SK-N-SH (cell line): ENCODE measurements around the gene FLACC1. TPM values are rescaled to one million over a fixed set of nuclear protein-coding genes. Genes with fewer than 3 reads are reported as not detected.
A peak's percentile ranks its signal among the peaks of the same experiment; 100 is the strongest.

Source experiments
- CTCF ChIA-PET: fragments of 300-600, 350-600 bp; formaldehyde crosslinking; extraction: SDS; loops from one replicate; lab custom pipeline; 2021; lab: Yijun Ruan, JAX
- POLR2A ChIA-PET: fragments of 350-600 bp; sonication (Branson Sonifier 250); formaldehyde crosslinking; extraction: SDS; loops from one replicate; lab custom pipeline; 2020; ENCODE audit warnings: antibody characterized with exemption, inconsistent platforms; lab: Yijun Ruan, JAX
- DNase-seq: peaks from one replicate; pipeline ENCODE4 v3.0.0; 2012
- H2AFZ ChIP-seq: fragments of 200-600 bp; sonication (generic); 2 replicates; pipeline ENCODE4 v1.8.1; 2016; ENCODE audit warnings: antibody characterized with exemption, mild to moderate bottlenecking, low read depth
- H3F3A ChIP-seq: fragments of 200-600 bp; sonication (generic); replicated peaks from 2 replicates; pipeline ENCODE3; 2016; ENCODE audit warnings: antibody characterized with exemption, mild to moderate bottlenecking; ENCODE audit not compliant: insufficient read depth
- H3K27ac ChIP-seq, 2 experiments: fragments of 200-500 bp in 1 of 2; fragments of 200-600 bp in 1 of 2; sonication (Bioruptor generic) in 1 of 2; sonication (generic), shearing (Covaris generic) in 1 of 2; 2 replicates each; pipeline versions ENCODE4 v1.5.1 to v1.6.1; 2014 to 2016; ENCODE audit warnings: low read depth in 2 of 2, inconsistent platforms in 1 of 2, low read length in 1 of 2, mild to moderate bottlenecking in 1 of 2, mixed read lengths in 1 of 2
- H3K27me3 ChIP-seq: fragments of 200-600 bp; sonication (generic), shearing (Covaris generic); 2 replicates; pipeline ENCODE4 v1.6.1; 2016; ENCODE audit warnings: mixed run types; ENCODE audit not compliant: insufficient read depth
- H3K36me3 ChIP-seq, 2 experiments: fragments of 200-500 bp in 1 of 2; fragments of 200-600 bp in 1 of 2; sonication (Bioruptor generic) in 1 of 2; sonication (generic) in 1 of 2; replicated peaks in 1 of 2; 2 replicates each; pipeline versions ENCODE3 to v1.5.1; 2014 to 2016; ENCODE audit warnings: low read length in 1 of 2, mild to moderate bottlenecking in 1 of 2; ENCODE audit not compliant: insufficient read depth in 2 of 2, control insufficient read depth in 1 of 2
- H3K4me1 ChIP-seq, 2 experiments: fragments of 200-500 bp in 1 of 2; fragments of 200-600 bp in 1 of 2; sonication (Bioruptor generic) in 1 of 2; sonication (generic), shearing (Covaris generic) in 1 of 2; 2 replicates each; pipeline versions ENCODE4 v1.5.1 to v1.6.1; 2014 to 2016; ENCODE audit warnings: low read depth in 1 of 2, low read length in 1 of 2, mixed run types in 1 of 2; ENCODE audit not compliant: insufficient read depth in 2 of 2, control insufficient read depth in 1 of 2
- H3K4me2 ChIP-seq: fragments of 200-600 bp; sonication (generic), shearing (Covaris generic); 2 replicates; pipeline ENCODE4 v1.6.1; 2017; ENCODE audit warnings: mixed run types
- H3K4me3 ChIP-seq, 2 experiments: fragments of 200-500 bp in 1 of 2; fragments of 200-600 bp in 1 of 2; sonication (Bioruptor generic) in 1 of 2; sonication (generic), shearing (Covaris generic) in 1 of 2; 2 replicates each; pipeline versions ENCODE4 v1.5.1 to v1.8.1; 2014 to 2016; ENCODE audit warnings: low read depth in 2 of 2, inconsistent platforms in 1 of 2, low read length in 1 of 2, mild to moderate bottlenecking in 1 of 2, mixed read lengths in 1 of 2, moderate library complexity in 1 of 2
- H3K79me2 ChIP-seq: fragments of 200-600 bp; sonication (generic); 2 replicates; pipeline ENCODE4 v1.8.1; 2017; ENCODE audit warnings: mild to moderate bottlenecking; ENCODE audit not compliant: insufficient read depth
- H3K9ac ChIP-seq: fragments of 200-600 bp; sonication (generic); 2 replicates; pipeline ENCODE4 v1.6.1; 2017; ENCODE audit warnings: mixed run types
- H3K9me2 ChIP-seq: fragments of 200-600 bp; sonication (generic); 2 replicates; pipeline ENCODE4 v1.6.1; 2017; ENCODE audit warnings: mixed run types
- H3K9me3 ChIP-seq: fragments of 200-600 bp; sonication (generic); 2 replicates; pipeline ENCODE4 v1.6.1; 2017; ENCODE audit warnings: mixed run types, mild to moderate bottlenecking, moderate library complexity
- H4K20me1 ChIP-seq: fragments of 200-600 bp; sonication (generic); 2 replicates; pipeline ENCODE4 v1.6.1; 2017; ENCODE audit warnings: mild to moderate bottlenecking, mixed run types; ENCODE audit not compliant: insufficient read depth
- CHD2 ChIP-seq: fragments of 150-350 bp; IDR thresholded peaks from 2 replicates; pipeline ENCODE4 v1.6.1; 2018; ENCODE audit warnings: low read length; ENCODE audit not compliant: partially characterized antibody
- EP300 ChIP-seq, 2 experiments: IDR thresholded peaks; 2 replicates each; pipeline versions ENCODE4 v1.4.0 to v1.6.1; 2012; ENCODE audit warnings: borderline replicate concordance in 1 of 2, low read depth in 1 of 2, low read length in 1 of 2
- FOXJ3 ChIP-seq: sonication (generic); formaldehyde crosslinking; IDR thresholded peaks from 2 replicates; pipeline ENCODE4 v1.5.1; 2020; ENCODE audit warnings: mild to moderate bottlenecking, missing genetic modification reagents
- FOXM1 ChIP-seq: IDR thresholded peaks from 2 replicates; pipeline ENCODE4 v1.4.0; 2012; ENCODE audit warnings: low read depth, mild to moderate bottlenecking
- GABPA ChIP-seq: IDR thresholded peaks from 2 replicates; pipeline ENCODE4 v1.4.0; 2012; ENCODE audit warnings: low read depth, mild to moderate bottlenecking
- MEF2A ChIP-seq: IDR thresholded peaks from 2 replicates; pipeline ENCODE4 v1.4.0; 2012; ENCODE audit warnings: low read depth, borderline replicate concordance
- RAD21 ChIP-seq: IDR thresholded peaks from 2 replicates; pipeline ENCODE4 v1.6.1; 2012; ENCODE audit warnings: mild to moderate bottlenecking, low read length
- RFX5 ChIP-seq: IDR thresholded peaks from 2 replicates; pipeline ENCODE4 v1.6.1; 2012; ENCODE audit warnings: mild to moderate bottlenecking, improper control_type of control experiment, low read length
- SMC3 ChIP-seq: IDR thresholded peaks from 2 replicates; pipeline ENCODE4 v1.6.1; 2012; ENCODE audit warnings: low read depth, low read length, improper control_type of control experiment
- TCF12 ChIP-seq: IDR thresholded peaks from 2 replicates; pipeline ENCODE4 v1.4.0; 2012
- WGBS: methylation state at CpG from one replicate; pipeline ENCODE4 v1.1.6; 2017; ENCODE audit warnings: low lambda C conversion rate; 5-methylcytosine and 5-hydroxymethylcytosine counted together
- polyA plus RNA-seq, 3 experiments: library from polyadenylated mRNA; depleted of rRNA; stranded (reverse); fragments of >200 nt; gene quantifications; 2 replicates each; pipeline ENCODE4 v1.2.3, GENCODE V29; 2012
- TF ChIP-seq, protein P1 (sequence below): fragments of 200-600 bp; sonication (generic); IDR thresholded peaks from 2 replicates; pipeline ENCODE4 v1.6.1; 2017; ENCODE audit warnings: antibody characterized with exemption, mild to moderate bottlenecking, moderate library complexity
- TF ChIP-seq, protein P2 (sequence below): fragments of 150-350 bp; IDR thresholded peaks from 2 replicates; pipeline ENCODE4 v1.6.1; 2017; ENCODE audit warnings: antibody characterized with exemption, low read length, low read depth, borderline replicate concordance

Gene FLACC1
- polyA plus RNA-seq, 1 of the 3 experiments (the other 2 are of a cell fraction), result 0.35 TPM

DNA sequence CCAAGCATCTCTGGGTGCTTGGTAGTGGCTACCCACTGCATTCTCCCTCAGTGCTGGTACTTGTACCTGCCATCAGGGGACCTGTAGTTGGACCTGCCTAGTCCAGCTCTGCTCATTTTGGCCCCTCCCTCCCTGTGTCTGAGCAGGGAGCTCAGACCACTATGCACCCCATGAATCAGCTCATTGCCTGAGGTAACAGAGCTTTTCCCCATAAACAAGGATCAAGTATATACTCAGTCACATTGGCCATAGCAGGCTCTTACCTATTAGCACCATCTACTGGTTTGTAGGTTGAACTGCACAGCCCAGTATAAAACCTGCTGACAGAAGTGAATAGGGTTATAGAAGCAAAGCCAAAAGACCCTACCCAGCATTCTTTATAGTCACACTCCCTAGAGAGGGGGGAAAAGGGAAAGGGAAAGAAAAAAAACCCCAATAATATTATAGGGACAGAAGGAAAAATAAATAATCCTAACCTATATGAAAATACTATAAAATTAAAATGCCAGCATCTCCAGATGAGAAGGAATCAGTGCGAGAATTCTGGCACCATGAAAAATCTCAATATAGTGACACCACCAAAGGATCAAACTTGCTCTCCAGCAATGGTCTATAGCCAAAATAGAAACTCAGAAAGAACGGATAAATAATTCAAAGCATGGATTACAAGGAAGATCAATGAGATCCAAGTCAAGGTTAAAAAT, 6.9 kb upstream of the FLACC1 start:
- Histone ChIP-seq H3K9ac (no peak overlapping the region), H3K27ac (no peak overlapping the region), H3K36me3 (peaks cover 14 to 42% of the 10 kb centered on the region in 2 experiments), H3K4me1 (no peaks in the 10 kb centered on the region), H3K4me2 (no peak overlapping the region), H3K9me3 (peaks cover 12% of the 10 kb centered on the region; the same call in 1 of the 2 replicates), H3K9me2 (no peaks in the 10 kb centered on the region), H3K79me2 (no peaks in the 10 kb centered on the region), H3K4me3 (no peak overlapping the region), H3K27me3 (no peaks in the 10 kb centered on the region), H4K20me1 (no peaks in the 10 kb centered on the region), H2AFZ (no peak overlapping the region), H3F3A (peaks cover 13% of the 10 kb centered on the region)
- WGBS, result 86% methylated on average over 2 of the region's 2 CpGs
- CTCF ChIA-PET, result interaction anchor here (0.6 to 1.8 kb wide), 13 partner anchors 14 to 203 kb away, joined by 3 to 8 read pairs (median 4); no protein-coding TSS in a partner anchor
- POLR2A ChIA-PET, result no interaction called here
- DNase-seq, result peak; percentile 28
- TF ChIP-seq FOXM1 (no peak), RFX5 (no peak), CHD2 (no peak), MEF2A (no peak), EP300 (IDR thresholded peaks at IDR 0.05; ENCODE audit: borderline replicate concordance in 1 of 2, low read depth in 1 of 2, low read length in 1 of 2) (no peak), SMC3 (peak; percentile 55; the same call in 1 of the 2 replicates), GABPA (no peak), FOXJ3 (no peak), RAD21 (peak; percentile 71), TCF12 (no peak)
- TF ChIP-seq, protein P1, sequence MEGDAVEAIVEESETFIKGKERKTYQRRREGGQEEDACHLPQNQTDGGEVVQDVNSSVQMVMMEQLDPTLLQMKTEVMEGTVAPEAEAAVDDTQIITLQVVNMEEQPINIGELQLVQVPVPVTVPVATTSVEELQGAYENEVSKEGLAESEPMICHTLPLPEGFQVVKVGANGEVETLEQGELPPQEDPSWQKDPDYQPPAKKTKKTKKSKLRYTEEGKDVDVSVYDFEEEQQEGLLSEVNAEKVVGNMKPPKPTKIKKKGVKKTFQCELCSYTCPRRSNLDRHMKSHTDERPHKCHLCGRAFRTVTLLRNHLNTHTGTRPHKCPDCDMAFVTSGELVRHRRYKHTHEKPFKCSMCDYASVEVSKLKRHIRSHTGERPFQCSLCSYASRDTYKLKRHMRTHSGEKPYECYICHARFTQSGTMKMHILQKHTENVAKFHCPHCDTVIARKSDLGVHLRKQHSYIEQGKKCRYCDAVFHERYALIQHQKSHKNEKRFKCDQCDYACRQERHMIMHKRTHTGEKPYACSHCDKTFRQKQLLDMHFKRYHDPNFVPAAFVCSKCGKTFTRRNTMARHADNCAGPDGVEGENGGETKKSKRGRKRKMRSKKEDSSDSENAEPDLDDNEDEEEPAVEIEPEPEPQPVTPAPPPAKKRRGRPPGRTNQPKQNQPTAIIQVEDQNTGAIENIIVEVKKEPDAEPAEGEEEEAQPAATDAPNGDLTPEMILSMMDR, result peak; percentile 67
- TF ChIP-seq, protein P2, sequence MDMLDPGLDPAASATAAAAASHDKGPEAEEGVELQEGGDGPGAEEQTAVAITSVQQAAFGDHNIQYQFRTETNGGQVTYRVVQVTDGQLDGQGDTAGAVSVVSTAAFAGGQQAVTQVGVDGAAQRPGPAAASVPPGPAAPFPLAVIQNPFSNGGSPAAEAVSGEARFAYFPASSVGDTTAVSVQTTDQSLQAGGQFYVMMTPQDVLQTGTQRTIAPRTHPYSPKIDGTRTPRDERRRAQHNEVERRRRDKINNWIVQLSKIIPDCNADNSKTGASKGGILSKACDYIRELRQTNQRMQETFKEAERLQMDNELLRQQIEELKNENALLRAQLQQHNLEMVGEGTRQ, result no peak

DNA sequence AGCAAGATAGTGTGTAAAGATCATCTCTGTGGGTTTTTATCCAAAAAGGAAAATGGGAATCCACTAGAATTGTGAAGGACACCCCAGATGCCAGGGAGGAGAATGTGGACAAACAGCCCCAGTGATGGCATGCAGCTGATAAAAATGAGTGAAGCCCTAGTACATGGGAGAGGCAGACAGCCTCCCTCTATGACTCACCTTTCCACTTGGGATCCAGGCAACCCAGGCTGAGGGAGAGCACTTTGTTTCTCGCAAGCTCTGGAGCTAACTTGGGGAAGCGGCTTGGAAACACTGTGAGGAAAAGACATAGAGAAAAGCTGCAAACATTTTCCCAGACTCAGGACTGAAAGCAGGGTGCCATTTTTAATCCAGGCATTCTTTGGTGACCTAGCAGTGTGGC, 5.3 kb upstream of the FLACC1 start:
- Histone ChIP-seq H3K79me2 (no peaks in the 10 kb centered on the region), H2AFZ (no peak overlapping the region), H3K4me1 (no peaks in the 10 kb centered on the region), H3K27ac (no peak overlapping the region), H3K9me3 (peaks cover 7% of the 10 kb centered on the region; the same call in 1 of the 2 replicates), H3K4me2 (no peak overlapping the region), H4K20me1 (no peaks in the 10 kb centered on the region), H3F3A (peaks cover 9% of the 10 kb centered on the region), H3K9ac (no peak overlapping the region), H3K36me3 (peaks cover 16 to 37% of the 10 kb centered on the region in 2 experiments), H3K4me3 (no peak overlapping the region), H3K27me3 (no peaks in the 10 kb centered on the region), H3K9me2 (no peaks in the 10 kb centered on the region)
- 88% methylated on average over 2 of the region's 2 CpGs for WGBS
- POLR2A ChIA-PET, result no interaction called here
- TF ChIP-seq FOXJ3 (no peak), EP300 (IDR thresholded peaks at IDR 0.05; ENCODE audit: borderline replicate concordance in 1 of 2, low read depth in 1 of 2, low read length in 1 of 2) (no peak)
- DNase-seq, result no peak
- CTCF ChIA-PET, result interaction anchor here (1.8 kb wide), 1 partner anchor 16 kb away, joined by 8 read pairs; no protein-coding TSS in a partner anchor
